ENCODE measurements around the gene MKKS.
"Not testable (repeated sequence)": the region's sequence is repeated elsewhere in the genome, so short reads cannot be mapped to it uniquely, and the experiment has no call there.

The MKKS gene

GRCh38 chr20:10448270-10449156 is 14.5 kb upstream of the MKKS start:
- DNase-seq, result no peak

DNA sequence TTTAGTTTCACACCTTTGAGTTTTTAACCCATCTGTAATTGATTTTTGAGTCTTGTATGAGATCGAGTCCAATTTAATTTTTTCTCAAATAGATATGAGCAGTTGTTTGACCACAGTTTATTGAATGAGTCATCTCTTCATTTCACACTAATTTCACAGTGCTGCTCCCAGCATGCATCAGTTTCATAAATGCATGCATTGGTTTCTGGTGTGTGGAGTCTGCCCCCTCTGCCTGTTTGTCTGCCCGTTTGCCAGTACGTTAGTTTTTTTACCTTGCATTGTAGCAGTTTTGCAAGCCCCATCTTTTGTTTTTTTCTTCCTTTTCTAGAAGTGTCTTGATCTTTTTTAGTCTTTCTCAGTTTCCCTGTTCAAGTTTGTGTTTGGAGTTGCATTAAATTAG is 13.0 kb upstream of the MKKS start:
- peak; percentile 44 for DNase-seq

- DNase-seq, result no peak
Measured at GRCh38 chr20:10445758-10446157, 11.7 kb upstream of the MKKS start.

GRCh38 chr20:10443936-10444335 is 9.9 kb upstream of the MKKS start:
- no peak for DNase-seq

GRCh38 chr20:10438217-10438616 is 4.2 kb upstream of the MKKS start:
- no peak for DNase-seq

- DNase-seq, result no peak
Measured at GRCh38 chr20:10436053-10436699, 2.2 kb upstream of the MKKS start.

DNA sequence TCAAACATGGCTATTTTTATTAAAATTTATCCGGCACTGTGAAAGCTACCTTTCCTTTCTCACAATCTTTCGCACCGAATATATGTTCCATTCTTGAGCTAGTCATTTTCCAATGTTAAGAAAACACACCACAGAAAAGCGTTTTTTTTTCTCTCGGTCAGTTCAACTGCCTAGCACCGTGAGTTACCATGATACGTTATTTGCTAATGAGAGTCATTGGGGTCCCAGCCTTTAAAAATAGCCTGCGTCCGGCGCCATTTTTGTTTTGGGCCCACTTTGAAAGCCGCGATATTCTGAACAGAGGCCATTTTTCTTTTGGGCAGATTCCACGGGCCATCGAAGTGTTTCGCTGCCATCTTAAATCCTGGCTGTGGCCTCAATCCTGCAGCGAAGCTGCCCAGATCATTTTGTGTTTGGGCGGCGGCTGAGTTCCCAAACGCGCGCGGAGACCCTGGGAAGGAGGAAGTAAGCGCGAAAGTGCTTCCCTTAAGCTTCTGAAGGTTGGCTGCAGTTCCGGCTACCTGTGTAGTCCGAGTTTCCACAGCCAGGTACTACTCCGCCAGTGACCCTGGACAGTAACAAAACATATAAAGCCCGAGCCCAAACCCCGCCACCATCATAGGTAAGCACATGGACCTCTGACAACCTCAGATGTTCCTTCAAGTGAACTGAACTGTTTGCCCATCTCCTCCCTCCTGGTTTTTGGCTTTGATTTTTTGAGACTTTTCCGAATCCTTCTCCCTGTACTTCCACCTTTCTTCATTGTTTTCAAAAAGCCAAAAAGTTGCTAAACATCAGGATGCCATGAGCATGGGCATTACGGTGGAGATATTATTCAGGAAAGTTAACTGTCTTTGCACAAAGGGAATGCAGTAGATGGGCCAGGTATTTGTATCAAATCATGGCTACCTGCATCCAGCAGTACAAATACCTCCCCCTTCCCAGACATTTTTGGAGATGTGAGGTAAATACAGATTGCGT is 1.1 kb upstream of the MKKS start, which contains the start of gene SLX4IP:
TSS of gene SLX4IP (plus strand) at position 474 of the 981 bp plus-strand sequence. CDS start 22,900 bp downstream, outside the sequence.
- peak; percentile 89 for DNase-seq

- DNase-seq, result peak; percentile 85
Measured at GRCh38 chr20:10434467-10434831, 427 bp upstream of the MKKS start.

DNA sequence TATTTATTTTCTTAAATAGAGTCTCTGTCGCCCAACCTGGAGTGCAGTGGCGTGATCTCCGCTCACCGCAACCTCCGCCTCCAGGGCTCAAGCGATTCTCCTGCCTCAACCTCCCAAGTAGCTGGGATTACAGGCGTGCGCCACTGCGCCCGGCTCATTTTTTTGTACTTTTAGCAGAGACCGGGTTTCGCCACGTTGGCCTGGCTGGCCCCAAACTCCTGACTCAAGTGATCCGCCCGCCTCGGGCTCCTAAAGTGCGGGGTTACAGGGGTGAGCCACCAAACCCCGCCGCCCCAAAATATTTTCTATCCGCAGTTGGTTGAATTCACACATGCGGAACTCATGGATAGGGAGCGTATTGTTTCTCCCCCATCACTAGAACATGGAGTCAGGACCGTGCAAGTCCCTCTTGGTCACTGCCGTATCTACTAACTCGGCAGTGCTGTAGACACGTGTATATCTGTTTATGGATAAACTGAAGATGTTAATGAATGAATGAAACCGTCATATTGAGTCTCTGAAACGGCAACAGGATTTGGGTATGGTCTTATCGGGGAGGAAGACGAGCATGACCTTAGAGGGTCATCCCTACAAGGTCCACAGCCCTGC is 904 bp downstream of the MKKS start:
- DNase-seq, result no peak

GRCh38 chr20:10432079-10432478 is 1.9 kb downstream of the MKKS start:
- no peak for DNase-seq

GRCh38 chr20:10430704-10431103 is 3.3 kb downstream of the MKKS start:
- DNase-seq, result no peak

DNA sequence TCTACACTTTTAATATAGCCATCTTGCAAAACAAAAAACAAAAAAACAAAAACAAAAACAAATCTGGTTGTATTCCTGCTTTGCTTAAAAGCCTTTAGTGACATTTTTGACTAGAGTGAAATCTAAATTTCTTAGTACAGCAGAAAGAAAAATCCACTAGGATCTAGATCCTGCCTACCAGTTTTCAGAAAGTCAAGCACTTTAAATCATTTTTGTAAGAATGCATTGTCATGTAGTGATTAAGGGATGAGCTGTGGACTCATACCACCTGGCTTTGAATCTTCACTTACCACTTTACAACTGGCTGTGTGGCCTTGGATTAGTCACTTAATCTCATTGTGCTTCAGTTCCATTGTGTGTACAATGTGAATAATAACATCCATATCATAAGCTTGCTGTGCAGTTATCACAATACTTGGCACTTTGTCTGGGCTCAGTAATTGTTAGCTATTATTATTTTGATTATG is 4.0 kb downstream of the MKKS start:
- DNase-seq, result no peak

DNA sequence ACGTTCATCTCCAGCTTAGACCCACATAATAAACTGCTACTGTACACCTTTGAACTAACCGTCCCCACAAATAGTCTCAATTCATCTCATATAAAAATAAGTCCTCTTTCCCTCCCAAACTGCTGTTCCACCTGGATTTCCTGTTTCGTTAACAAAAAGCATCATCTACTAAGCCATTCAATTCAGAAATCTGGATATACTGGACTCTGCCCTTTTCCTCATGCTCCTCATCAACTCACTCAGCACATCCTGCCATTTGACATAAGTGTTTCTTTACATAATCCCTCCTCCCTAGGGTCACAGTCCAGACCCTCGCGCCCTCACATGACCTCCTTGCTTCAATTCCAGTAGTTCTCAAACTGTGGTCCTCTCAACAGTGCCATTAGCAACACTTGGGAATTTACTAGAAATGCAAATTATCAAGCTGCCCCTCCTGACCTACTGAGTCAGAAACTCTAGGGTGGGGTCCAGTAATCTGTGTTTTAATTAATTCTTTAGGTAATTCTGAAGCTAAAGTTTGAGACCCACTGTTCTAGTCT is 4.5 kb downstream of the MKKS start:
- no peak for DNase-seq

DNA sequence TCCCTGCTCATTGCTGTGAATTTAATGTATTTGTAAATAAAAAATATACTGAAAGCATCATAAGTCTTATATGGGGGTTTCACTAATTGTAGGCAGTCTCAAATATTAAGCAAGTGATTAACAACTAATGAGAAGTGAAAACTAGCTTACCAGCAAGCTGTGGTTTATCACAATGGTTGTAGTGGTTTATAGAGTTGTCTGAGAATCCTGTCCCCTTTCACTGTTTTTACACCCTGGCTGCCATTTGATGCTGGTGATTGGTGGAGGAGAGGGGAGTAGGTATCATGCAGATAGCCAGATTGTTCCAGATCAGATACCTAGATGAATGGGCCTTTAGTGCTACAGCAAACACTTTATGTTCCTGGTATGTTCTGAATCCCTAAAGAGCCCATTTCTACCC is 6.0 kb downstream of the MKKS start:
- no peak for DNase-seq

DNA sequence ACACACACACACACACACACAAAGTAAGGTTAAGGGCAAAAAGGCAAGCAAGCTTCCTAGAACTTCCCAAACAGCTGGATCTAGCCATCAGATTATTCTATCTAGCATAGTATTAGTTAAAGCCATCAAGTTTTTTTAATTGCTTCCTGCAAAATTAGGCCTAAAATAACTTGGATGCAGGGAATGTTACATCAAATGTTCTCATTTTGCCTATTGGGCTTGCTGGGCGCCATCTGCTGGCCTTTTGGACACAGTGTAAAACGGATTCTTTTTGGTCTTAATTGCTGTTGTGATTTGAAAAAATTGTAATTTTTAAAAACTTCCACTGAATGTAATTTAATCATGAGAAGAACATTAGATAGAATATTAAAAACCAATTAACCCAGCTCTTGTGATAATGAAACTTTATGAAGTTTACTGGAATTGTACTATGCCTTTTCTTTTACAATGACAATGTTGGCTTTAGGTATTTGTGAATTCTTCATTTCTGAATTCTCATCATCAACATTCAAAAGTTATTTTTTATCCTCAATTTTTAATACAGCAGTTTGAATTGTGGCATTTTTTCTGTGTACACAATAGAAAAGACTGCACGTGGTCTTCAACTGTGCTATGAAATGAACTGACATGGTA is 6.8 kb downstream of the MKKS start:
- peak; percentile 24 for DNase-seq

DNA sequence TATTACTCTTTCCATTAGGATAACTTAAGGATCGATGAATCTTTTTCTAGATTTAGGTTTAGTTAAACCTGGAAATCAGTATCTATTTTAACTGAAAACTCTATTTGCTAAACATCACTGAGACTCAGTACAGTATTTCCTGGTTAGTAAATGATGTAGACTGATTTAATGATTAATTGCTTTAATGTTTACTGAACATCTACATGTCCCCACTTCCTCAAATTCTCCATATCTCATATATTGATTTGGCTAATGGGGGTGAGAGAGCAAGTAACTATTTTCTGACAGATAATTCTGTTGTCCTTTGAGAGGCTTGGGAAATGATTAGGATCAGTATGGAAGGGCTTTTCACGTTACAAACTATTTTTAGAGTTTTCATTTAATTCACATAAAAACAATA is 10.3 kb downstream of the MKKS start:
- no peak for DNase-seq

DNA sequence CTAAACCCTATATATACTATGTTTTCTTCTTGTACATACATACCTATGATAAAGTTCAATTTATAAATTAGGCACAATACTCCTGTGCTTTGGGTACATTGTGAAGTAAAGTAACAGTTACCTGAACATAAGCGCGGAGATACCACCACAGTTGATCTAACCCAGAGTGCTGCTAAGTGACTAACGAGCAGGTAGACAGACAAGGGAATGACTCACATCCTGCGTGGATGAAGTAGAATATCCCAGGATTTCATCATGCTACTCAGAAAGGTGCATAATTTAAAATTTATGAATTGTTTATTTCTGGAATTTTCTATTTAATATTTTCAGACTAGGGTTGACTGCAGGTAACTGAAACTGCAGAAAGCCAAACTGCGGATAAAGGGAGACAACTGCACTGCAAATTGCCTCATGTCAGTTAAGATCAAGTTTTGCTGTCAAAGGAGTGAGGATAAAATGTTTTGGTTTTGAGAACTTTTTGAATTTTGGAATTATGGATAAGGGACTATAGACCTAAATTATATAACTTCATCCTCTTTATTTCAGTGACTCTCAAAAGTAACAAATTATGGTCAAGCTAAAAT is 14.4 kb downstream of the MKKS start:
- DNase-seq, result no peak

- DNase-seq, result not testable (repeated sequence)
Measured at GRCh38 chr20:10417218-10417617, 16.8 kb downstream of the MKKS start.

DNA sequence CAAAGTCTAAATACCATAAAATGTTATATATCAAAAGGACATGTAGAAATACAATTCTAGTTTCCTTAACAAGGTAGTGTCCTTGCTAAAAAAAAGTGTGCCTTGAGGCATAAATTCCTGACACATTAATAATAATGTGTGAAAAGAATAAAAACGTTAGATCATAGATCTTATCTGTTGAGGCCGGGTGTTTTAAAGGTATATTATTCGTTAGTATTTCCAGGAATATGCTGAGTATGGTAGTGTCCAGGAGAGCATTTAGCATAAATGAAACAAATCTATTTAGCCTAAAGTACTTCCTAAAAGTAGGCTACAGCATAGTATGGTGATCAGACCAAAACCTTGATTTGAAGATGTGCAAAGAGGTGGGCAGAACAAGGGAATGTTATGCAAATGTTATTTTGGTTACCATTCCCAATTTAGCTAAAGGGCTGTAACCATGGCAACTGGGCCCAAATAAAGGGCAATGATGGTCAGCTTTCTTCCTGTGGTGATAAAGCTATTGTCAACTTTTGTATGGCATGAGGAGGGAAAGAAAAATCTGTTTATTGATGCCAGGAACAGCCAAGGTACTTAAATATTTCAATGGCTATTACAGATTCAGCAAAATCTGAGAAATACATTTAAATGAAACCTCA is 18.9 kb downstream of the MKKS start:
- DNase-seq, result no peak

DNA sequence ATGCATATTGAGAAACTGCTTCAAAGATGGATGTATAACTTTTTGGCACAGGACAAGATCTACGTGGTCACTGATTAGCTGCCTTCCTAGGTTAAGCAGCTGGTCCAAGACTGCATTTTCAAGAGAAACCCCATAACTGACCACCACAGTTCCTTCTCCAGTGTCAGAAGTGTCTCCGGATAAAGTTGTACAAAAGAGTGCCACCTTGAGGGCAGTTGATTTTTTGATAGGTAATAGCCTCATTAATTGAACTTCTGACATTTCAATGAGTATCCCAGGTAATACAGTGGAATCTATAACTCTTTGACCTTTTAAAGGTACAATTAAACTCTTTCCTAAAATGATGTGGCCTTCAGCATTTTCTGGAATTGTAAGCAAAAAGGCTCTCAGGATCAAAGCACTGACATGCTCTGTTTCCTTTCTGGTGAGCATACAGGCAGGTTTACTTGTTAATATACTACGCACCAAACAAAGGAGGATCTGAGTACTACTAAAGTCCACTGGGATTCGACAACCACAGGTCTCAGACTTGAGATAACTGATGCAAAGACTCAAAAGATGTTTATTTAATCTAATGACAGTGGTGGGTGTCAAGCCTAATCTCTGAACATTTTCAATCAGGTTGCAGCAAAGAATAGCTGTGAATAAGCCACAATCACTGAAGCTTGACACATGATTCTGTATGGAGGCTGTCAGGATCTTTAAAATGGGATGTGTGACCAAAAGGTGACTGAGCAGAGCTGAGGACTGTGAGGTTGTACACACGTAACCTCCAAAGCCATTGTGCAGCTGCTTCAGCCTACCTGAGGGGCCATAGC is 21.2 kb downstream of the MKKS start:
- DNase-seq, result no peak

All from CD4-positive, alpha-beta T cell treated with Interferon gamma for 1 hour (primary cell).